Astrocyte (in vitro differentiated cells and primary cell): ENCODE measurements around the gene JMJD1C. TPM values are rescaled to one million over a fixed set of nuclear protein-coding genes. Genes with fewer than 3 reads are reported as not detected.

Experiments
- DNase-seq: peaks from one replicate; pipeline ENCODE4 v3.0.0-alpha.2; 2010; ENCODE audit warnings: low read depth
- FAIRE-seq: peaks from 2 replicates; lab custom pipeline; 2011; peaks lifted over from hg19 to GRCh38; lab: Jason Lieb, UNC
- H2AFZ ChIP-seq: 2 replicates; pipeline ENCODE4 v1.6.0; 2012; ENCODE audit warnings: low read depth, low read length, inconsistent platforms
- H3K27ac ChIP-seq: 2 replicates; pipeline ENCODE4 v1.5.1; 2011; ENCODE audit warnings: low read depth, low read length, inconsistent platforms
- H3K27me3 ChIP-seq: 2 replicates; pipeline ENCODE4 v1.6.0; 2011; ENCODE audit warnings: low read length, inconsistent platforms; ENCODE audit not compliant: insufficient read depth
- H3K36me3 ChIP-seq: 2 replicates; pipeline ENCODE4 v1.5.1; 2011; ENCODE audit warnings: low read length, inconsistent platforms; ENCODE audit not compliant: insufficient read depth
- H3K4me1 ChIP-seq: 2 replicates; pipeline ENCODE4 v1.5.1; 2011; ENCODE audit warnings: low read length, inconsistent platforms; ENCODE audit not compliant: insufficient read depth
- H3K4me2 ChIP-seq: 2 replicates; pipeline ENCODE4 v1.6.0; 2012; ENCODE audit warnings: low read length, inconsistent platforms
- H3K4me3 ChIP-seq: 2 replicates; pipeline ENCODE4 v1.5.1; 2011; ENCODE audit warnings: low read depth, mild to moderate bottlenecking, low read length, inconsistent platforms; ENCODE audit not compliant: insufficient read depth
- H3K79me2 ChIP-seq: 2 replicates; pipeline ENCODE4 v1.6.0; 2012; ENCODE audit warnings: mild to moderate bottlenecking, low read length, inconsistent platforms; ENCODE audit not compliant: insufficient read depth
- H3K9ac ChIP-seq: 2 replicates; pipeline ENCODE4 v1.6.0; 2012; ENCODE audit warnings: mild to moderate bottlenecking, low read length, inconsistent platforms
- H3K9me3 ChIP-seq: 2 replicates; pipeline ENCODE4 v1.5.1; 2012; ENCODE audit warnings: low read depth, mild to moderate bottlenecking, low read length, inconsistent platforms; ENCODE audit not compliant: insufficient read depth
- H4K20me1 ChIP-seq: 2 replicates; pipeline ENCODE4 v1.6.0; 2012; ENCODE audit warnings: low read length, inconsistent platforms; ENCODE audit not compliant: insufficient read depth
- H3K27ac Mint-ChIP-seq: one replicate; pipeline ENCODE4 v1.8.0; 2021; ENCODE audit warnings: mild to moderate bottlenecking, mixed read lengths; ENCODE audit not compliant: unreplicated experiment
- H3K27me3 Mint-ChIP-seq: one replicate; pipeline ENCODE4 v1.8.0; 2021; ENCODE audit warnings: low read depth, mixed read lengths; ENCODE audit not compliant: unreplicated experiment
- H3K36me3 Mint-ChIP-seq: one replicate; pipeline ENCODE4 v1.8.0; 2021; ENCODE audit warnings: low read depth, mixed read lengths; ENCODE audit not compliant: unreplicated experiment
- H3K4me1 Mint-ChIP-seq: one replicate; pipeline ENCODE4 v1.8.0; 2021; ENCODE audit warnings: low read depth, mixed read lengths; ENCODE audit not compliant: unreplicated experiment
- H3K4me3 Mint-ChIP-seq: one replicate; pipeline ENCODE4 v1.8.0; 2021; ENCODE audit warnings: mild to moderate bottlenecking, moderate library complexity, mixed read lengths; ENCODE audit not compliant: unreplicated experiment
- H3K9me3 Mint-ChIP-seq: one replicate; pipeline ENCODE4 v1.8.0; 2021; ENCODE audit warnings: mild to moderate bottlenecking, mixed read lengths; ENCODE audit not compliant: unreplicated experiment
- CTCF ChIP-seq: IDR thresholded peaks from 2 replicates; pipeline ENCODE4 v1.5.1; 2011; ENCODE audit warnings: low read depth, mild to moderate bottlenecking, inconsistent platforms, low read length, moderate library complexity; ENCODE audit not compliant: insufficient read depth
- EZH2 ChIP-seq: IDR thresholded peaks from 2 replicates; pipeline ENCODE4 v1.6.1; 2012; ENCODE audit warnings: mild to moderate bottlenecking, low read length, inconsistent platforms; ENCODE audit not compliant: insufficient read depth
- total RNA-seq: library from RNA; stranded (reverse); gene quantifications from 2 replicates; pipeline ENCODE4 v1.2.1, GENCODE V29; 2021

The JMJD1C gene
- total RNA-seq, 1 donor from 2014 or later, result 61.0 TPM

DNA sequence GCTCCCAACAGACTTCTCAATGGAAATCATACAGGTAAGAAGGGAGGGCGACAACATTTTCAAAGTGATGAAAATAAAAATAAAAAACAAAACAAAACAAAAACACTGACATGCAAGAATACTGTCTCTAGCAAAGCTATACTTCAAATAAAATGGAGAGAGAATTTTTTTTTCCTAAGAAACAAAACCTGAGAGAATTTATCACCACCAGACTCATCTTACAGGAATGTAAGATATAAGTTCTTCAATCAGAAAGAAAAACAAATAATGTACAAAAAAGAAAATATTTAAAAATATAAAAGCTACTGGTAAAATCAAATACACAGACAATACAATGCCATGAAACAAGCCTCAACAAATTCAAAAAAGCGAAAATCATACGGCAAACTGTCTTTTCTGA lies 219.4 kb downstream of the JMJD1C start:
- no peak for TF ChIP-seq CTCF
- TF ChIP-seq EZH2, result no peak
- Mint-ChIP-seq H3K9me3 (no peaks in the 10 kb centered on the region), H3K4me3 (no peak overlapping the region), H3K27ac (no peak overlapping the region), H3K4me1 (peaks cover 10% of the 10 kb centered on the region), H3K27me3 (no peaks in the 10 kb centered on the region), H3K36me3 (peaks cover 10% of the 10 kb centered on the region)
- Histone ChIP-seq H3K4me2 (peak overlapping the region; percentile 0), H3K79me2 (peaks cover 99% of the 10 kb centered on the region), H3K27me3 (no peaks in the 10 kb centered on the region), H3K9me3 (no peaks in the 10 kb centered on the region), H3K36me3 (no peaks in the 10 kb centered on the region), H3K4me3 (no peak overlapping the region), H2AFZ (no peak overlapping the region), H3K27ac (no peak overlapping the region), H3K9ac (no peak overlapping the region), H3K4me1 (peaks cover 7% of the 10 kb centered on the region), H4K20me1 (peaks cover 92% of the 10 kb centered on the region)
- DNase-seq, result no peak
- no peak for FAIRE-seq

- Histone ChIP-seq H3K27me3 (no peaks in the 10 kb centered on the region), H3K4me1 (peaks cover 14% of the 10 kb centered on the region), H3K4me3 (no peak overlapping the region), H2AFZ (no peak overlapping the region), H3K9ac (no peak overlapping the region), H3K9me3 (no peaks in the 10 kb centered on the region), H3K36me3 (no peaks in the 10 kb centered on the region), H3K27ac (no peak overlapping the region), H3K4me2 (no peak overlapping the region), H4K20me1 (peaks cover 91% of the 10 kb centered on the region), H3K79me2 (peaks cover 95% of the 10 kb centered on the region)
- Mint-ChIP-seq H3K9me3 (no peaks in the 10 kb centered on the region), H3K27me3 (no peaks in the 10 kb centered on the region), H3K4me3 (no peak overlapping the region), H3K27ac (no peak overlapping the region), H3K36me3 (peaks cover 5% of the 10 kb centered on the region), H3K4me1 (peaks cover 22% of the 10 kb centered on the region)
- no peak for TF ChIP-seq CTCF
- no peak for TF ChIP-seq EZH2
- no peak for FAIRE-seq
- DNase-seq, result no peak
These were observed 223.9 kb downstream of the JMJD1C start for GRCh38 chr10:63241841-63242281.

DNA sequence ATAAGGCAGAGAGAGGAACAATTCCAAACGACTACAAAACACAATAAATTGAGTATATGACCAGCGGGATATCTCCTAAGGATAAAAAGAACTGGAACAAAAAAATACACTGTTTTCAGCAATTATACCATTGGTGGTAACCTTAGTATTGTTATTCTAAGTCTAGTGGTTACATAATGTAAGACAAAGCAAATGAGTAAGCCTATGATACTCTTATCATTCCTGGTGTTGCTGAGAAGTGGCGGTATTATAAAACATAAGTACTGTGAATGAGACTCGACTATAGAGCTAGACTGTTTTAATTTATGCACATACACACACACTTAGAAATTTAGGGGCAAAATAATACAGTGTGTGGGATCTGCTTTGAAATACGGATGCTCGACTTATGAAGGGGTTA lies 225.0 kb downstream of the JMJD1C start:
- H4K20me1 ChIP-seq, result peaks cover 92% of the 10 kb centered on the region
- TF ChIP-seq CTCF (no peak), EZH2 (no peak)

More for the DNA sequence above, 225.0 kb downstream of the JMJD1C start:
- H3K79me2 ChIP-seq, result peaks cover 90% of the 10 kb centered on the region
- no peak overlapping the region for H3K4me2 ChIP-seq
- no peak overlapping the region for H3K27ac ChIP-seq
- peaks cover 5% of the 10 kb centered on the region for H3K36me3 Mint-ChIP-seq
- DNase-seq (peak; percentile 50), FAIRE-seq (no peak)
- H3K4me3 ChIP-seq, result no peak overlapping the region
- H3K4me1 Mint-ChIP-seq, result peaks cover 23% of the 10 kb centered on the region
- no peak overlapping the region for H2AFZ ChIP-seq
- no peaks in the 10 kb centered on the region for H3K9me3 ChIP-seq
- H3K36me3 ChIP-seq, result no peaks in the 10 kb centered on the region
- no peaks in the 10 kb centered on the region for H3K27me3 ChIP-seq
- no peaks in the 10 kb centered on the region for H3K27me3 Mint-ChIP-seq
- H3K9ac ChIP-seq, result no peak overlapping the region
- H3K4me3 Mint-ChIP-seq, result no peak overlapping the region
- H3K9me3 Mint-ChIP-seq, result no peaks in the 10 kb centered on the region
- H3K27ac Mint-ChIP-seq, result no peak overlapping the region
- H3K4me1 ChIP-seq, result peaks cover 18% of the 10 kb centered on the region
